Esophagus squamous epithelium (tissue), 4 donors: ENCODE results near the gene CNTNAP2.

ENCODE experiments used
- POLR2A ChIP-seq, 4 donors: fragments of 450-650 bp; IDR thresholded peaks; one replicate each; pipeline ENCODE4 v1.6.1; 2017; ENCODE audit warnings: antibody characterized with exemption in 4 of 4, mild to moderate bottlenecking in 4 of 4, moderate library complexity in 3 of 4
- TF ChIP-seq, protein P1 (sequence below), 6 experiments: fragments of 450-650 bp in 4 of 6; fragments of 200-600 bp in 2 of 6; sonication (generic) in 2 of 6; IDR thresholded peaks; one replicate each; pipeline ENCODE4 v1.5.1; 2016 to 2019; ENCODE audit warnings: antibody characterized with exemption in 6 of 6, mild to moderate bottlenecking in 4 of 6, moderate library complexity in 4 of 6

DNA sequence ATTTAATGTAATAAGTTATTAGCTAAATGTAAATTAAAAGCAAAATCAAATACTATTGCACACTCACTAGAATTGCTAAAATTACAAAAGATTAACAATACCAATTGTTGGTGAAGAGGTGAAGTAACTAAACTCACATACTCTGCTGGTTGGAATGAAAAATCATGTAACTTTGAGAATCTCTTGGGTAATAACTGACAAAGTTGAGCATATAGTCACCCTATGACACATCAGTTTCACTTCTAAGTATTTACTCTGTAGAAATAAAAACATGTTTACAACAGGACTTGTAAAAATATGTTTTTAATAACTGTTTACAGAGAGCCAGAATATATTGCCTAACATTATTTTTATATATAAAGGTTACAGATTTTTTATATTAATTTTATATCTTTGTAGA is 33.6 kb downstream of the CNTNAP2 start:
- no peak for TF ChIP-seq POLR2A (IDR thresholded peaks at IDR 0.05)
- TF ChIP-seq, protein P1, sequence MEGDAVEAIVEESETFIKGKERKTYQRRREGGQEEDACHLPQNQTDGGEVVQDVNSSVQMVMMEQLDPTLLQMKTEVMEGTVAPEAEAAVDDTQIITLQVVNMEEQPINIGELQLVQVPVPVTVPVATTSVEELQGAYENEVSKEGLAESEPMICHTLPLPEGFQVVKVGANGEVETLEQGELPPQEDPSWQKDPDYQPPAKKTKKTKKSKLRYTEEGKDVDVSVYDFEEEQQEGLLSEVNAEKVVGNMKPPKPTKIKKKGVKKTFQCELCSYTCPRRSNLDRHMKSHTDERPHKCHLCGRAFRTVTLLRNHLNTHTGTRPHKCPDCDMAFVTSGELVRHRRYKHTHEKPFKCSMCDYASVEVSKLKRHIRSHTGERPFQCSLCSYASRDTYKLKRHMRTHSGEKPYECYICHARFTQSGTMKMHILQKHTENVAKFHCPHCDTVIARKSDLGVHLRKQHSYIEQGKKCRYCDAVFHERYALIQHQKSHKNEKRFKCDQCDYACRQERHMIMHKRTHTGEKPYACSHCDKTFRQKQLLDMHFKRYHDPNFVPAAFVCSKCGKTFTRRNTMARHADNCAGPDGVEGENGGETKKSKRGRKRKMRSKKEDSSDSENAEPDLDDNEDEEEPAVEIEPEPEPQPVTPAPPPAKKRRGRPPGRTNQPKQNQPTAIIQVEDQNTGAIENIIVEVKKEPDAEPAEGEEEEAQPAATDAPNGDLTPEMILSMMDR (IDR thresholded peaks at IDR 0.05) = no peak
